Epidermal melanocyte (primary cell): ENCODE data around the gene JPH3.
A peak's percentile ranks its signal among the peaks of the same experiment; 100 is the strongest.
"Not testable (repeated sequence)": the region's sequence is repeated elsewhere in the genome, so short reads cannot be mapped to it uniquely, and the experiment has no call there.

Source experiments
- DNase-seq: peaks from one replicate; pipeline ENCODE4 v3.0.0; 2011; ENCODE audit warnings: low spot score; ENCODE audit not compliant: insufficient read length

Gene JPH3

DNA sequence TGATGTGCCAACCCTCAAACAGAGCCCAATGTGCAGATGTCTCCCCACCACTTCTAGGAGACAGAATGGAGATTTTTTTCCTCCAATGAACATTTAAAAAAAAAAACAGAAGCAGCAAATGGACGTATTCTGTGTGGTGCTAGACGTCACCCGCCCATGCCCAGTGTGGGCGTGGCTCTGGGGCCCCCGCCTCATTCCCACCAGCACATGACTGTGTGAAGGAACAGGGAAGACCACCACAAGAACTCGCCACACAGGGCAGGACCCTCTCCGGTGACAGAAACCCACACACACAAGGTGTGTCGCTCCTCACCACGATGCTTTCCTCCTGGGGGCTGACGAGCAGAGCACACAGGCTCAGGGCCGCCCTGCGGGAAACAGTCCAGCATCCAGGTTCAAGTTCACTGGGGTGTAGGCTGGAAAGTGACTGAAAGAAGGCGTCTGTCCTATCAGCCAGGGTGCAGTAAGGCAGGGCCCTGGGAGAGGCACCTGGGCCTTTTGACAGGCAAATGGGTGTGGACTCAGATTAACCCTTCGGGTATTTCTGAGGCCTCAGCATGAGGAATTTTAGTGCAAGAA, 110.0 kb downstream of the JPH3 start:
- DNase-seq, result no peak

DNA sequence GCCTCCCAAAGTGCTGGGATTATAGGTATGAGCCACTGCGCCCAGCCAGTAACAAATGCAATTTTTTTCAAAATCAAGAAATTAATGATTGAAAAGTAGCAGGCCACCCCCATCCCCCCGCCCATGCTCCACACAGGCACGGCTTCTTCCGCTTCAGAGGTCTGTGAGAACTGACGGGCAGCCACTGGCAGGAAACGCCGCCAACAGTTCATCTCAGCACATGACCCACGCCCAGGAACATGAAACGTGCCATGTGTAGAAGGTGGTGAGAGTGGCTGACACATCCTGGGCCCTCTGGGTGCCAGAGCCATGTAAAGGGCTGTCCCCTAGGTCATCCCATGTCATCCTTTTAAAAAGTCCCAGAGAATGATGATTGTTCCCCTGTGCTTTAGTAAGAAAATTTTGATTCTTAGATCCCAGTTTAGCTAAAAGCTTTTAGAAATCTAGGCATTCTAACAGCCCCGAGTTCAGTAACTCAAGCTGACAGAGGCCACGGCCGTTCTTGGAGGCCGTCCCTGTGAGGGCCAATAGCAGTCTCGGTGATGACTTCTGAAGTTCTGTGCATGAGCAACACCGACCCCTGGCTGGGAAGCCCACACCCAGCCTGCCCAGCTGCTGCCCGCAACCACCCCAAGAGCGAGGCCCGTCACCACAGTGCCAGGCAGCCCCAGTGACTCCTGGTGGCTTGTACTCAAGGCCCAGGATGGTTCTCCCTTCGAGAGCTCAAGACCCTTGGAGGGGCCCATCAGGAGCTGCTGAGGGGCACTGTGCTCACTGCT, 111.3 kb downstream of the JPH3 start:
- no peak for DNase-seq

DNA sequence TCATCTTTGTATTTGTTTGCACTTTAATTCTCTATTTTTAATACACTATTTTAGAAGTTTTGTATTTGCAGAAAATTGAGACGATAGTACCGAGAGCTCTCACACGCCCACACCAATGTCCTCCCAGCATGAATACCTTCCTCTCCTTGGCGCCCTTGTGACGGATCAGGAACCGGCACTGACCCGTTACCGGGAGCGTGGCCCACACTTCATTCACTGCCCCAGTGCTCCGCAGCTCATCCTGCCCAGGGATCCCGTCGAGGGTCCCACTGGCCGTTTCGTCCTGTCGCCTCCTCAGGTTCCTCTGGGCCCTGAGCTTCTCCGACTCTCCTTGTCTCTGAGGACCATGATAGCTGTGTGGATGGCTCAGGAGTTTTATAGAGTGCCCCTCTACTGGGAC, 112.9 kb downstream of the JPH3 start:
- DNase-seq, result no peak

DNA sequence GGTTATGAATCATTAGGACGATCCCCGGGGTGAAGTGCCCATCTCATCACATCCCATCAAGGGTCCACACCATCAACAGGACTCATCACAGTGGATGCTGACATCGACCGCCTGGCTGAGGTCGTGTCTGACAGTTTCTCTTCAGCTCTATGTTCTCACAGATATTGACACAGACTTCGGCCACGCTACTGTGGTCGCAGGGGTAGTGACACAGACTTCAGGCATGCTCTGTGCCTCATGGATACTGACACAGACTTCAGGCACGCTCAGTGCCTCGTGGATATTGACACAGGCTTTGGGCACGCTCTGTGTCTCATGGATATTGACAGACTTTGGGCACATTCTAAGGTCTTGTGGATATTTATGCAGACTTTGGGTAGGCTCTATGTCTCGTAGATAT, 113.3 kb downstream of the JPH3 start:
- no peak for DNase-seq

DNA sequence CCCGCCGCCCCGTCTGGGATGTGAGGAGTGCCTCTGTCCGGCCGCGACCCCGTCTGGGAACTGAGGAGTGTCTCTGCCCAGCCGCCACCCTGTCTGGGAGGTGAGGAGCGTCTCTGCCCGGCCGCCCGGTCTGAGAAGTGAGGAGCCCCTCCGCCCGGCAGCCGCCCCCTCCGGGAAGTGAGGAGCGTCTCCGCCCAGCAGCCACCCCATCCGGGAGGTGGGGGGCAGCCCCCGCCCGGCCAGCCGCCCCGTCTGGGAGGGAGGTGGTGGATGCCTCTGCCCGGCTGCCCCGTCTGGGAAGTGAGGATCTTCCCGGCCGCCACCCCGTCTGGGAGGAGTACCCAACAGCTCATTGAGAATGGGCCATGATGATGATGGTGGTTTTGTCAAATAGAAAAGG, 116.5 kb downstream of the JPH3 start:
- not testable (repeated sequence) for DNase-seq

DNA sequence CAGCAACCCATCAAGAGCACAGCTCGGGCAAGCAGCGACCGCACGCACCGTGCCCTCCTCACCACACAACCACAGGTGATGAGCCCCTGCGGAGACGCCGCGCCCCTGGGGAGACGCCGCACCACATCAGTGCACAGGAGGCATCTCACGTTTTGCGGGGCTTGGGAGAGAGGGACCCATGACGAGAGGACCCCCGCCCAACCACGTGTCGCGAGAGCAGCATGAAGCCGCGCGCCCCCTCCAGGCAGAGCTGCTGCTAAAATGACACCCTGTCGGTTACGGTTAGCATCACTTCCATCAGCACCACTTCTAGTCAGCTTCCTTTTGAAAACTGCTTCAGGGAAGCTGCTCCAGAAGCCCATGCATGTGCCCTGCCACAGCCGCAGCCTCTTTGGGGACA, 118.1 kb downstream of the JPH3 start:
- DNase-seq, result no peak

DNA sequence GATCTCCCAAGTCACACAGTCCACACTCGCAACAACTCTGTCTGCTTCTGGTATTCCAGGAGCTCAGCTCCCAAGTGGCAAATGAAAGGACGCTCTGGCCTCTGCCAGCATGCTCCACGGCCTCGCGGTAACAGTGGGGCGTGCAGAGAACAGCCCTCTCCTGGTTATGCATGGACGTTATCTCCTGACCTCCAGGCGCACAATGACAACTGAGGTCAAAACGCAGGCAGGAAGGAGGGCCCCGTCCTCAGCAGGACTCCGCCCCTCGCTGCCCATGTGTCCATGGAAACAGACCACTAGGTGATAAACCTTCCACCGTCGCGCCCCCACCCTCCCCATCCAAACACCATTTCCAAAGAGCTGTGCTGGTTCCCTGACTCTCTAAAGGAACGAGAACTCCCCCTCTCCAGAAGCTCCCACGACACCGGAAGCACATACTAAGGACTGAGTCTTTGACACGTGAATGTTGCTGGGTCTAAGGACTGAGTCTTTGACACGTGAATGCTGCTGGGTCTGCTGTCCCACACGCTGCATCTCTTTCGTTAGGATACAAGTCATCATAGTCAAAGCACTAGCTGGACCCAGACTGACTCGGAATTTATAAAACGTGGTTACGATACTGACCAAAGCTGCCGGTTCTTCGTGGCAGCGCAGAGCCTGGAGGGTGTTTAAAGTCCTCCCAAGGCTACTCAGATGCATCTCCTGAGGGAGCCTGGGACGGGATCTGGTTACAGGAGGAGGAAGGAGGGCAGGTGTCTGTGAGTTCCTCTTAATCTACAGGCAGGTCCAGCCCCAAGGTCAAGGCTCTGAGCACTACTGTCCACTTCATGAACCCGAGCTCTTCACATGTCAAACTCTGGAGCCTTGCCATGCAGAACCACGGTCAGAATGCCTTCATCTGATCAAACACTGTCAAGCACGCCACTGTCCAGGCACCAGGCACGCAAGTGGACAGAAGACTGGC, 119.6 kb downstream of the JPH3 start:
- DNase-seq, result no peak

DNA sequence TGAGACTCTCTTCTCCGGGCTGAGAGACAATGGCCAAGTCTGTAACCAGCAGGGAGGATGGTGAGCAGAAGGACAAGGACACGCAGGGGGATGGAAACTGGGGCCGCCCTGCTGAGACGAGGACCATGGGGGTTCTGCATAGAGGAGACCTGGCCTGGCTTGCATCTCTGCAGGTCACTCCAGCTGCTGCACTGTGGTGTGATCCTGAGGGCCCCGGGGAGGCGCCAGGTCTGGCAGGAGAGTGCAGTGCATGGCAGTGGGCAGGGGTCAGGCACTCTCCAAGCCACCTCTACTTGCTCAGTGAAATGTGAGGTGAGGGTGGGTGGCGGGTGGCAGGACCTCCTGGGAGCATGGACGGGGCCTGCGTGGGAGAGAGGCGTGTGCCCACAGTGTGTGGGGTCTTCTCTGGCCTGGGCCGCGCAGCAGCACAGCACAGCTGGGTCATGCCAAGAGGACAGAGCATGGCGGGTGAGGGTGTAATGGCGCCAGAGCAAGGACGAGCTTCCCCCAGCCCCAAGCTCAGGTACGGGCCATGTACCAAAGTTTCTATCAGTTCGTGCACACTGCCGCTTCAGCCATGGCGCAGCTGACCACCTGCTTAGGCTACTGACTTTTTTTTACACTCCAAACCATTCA, 120.4 kb downstream of the JPH3 start:
- no peak for DNase-seq

DNA sequence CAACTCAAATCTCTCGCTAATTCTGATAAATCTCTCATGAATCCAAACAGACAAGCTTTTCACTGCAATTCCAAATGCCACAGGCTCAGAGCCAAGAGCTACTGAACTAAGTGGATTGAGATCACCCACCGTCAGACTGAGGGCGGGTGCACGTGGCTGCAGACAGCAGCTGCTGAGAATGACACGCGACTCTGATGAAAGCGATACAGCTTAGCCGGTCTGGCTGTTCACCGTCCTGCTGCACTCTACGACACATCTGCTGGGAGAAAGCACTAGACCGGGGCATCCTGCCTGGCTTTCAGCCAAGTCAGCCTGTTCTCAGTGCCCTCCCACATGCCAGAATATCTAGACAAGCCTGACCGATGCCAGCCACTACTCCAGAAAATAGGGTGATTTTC, 120.9 kb downstream of the JPH3 start:
- DNase-seq, result peak; percentile 95

DNA sequence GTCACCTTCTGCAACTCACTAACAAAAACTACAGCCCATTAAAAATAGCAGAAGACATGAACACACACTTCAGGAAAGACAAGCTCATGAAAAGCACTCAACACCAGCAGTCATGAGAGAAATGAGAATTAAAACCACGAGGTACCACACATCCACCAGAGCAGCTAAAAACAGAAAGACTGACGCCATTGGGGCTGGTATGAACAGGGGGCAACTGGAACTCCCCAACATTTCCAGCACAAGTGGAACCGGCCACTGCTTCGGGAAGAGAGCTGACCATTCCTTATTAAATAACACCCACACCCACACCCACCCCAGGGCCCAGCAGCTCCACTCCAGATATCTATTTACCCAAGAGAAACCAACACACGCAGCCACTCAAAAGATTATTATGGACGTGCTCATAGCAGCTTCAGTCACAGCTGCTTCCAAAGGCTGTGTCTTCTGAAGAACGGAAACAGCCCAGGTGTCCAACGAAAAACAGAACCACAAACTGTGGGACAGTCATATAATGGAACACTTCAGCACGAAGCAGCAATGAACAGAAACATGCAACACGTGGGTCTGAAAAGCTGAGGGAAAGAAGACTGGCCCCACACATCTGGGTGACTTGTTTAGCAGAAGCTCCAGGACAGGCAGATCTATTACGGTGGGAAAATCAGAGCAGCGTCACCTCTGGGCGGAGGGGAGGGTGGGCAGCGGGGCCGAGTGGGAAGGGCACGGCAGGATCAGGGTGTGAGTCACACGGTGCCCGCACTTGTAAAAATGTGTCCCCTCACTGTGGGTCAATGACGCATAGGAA, 122.4 kb downstream of the JPH3 start:
- no peak for DNase-seq

DNA sequence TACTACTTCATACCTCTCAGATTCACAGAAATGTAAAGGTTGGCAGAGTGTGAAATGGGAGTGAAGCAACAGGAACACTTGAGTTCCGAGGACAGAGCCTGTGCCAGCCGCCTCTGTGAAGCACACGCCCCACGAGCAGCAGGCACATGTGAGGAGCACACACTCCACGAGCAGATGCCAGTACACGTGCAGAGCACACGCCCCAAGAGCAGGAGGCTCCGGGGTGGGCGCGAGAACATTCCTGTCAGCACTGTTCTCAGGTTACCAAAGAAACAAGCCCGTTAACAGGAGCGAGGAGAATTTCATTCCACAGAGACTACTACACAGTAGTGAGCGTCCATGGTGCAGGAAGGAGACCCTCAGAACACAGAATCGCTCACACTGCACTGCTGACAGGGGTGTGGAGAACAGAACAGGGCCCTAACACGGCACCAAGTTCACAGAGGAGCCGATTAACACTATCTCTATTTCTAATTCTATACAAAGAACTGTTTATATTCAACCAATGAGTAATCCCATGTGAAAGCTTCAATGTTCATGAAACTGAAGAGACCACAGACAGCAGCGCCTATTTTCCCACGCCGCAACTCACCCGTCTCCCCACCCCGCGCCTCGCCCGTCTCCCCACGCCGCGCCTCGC, 123.4 kb downstream of the JPH3 start:
- DNase-seq, result no peak

DNA sequence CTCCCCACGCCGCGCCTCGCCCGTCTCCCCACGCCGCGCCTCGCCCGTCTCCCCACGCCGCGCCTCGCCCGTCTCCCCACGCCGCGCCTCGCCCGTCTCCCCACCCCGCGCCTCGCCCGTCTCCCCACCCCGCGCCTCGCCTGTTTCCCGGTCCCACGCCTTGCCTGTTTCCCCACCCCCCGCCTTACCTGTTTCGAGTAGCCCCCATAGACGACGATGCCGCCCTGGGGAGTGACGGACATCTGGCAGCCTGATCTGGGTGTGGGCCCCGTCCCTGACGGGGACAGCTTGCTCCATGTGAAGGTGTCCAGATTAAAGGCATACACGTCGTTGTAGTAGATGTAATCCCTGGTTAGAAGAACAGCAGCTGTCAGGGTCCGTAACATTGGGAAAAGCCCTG, 124.3 kb downstream of the JPH3 start:
- not testable (repeated sequence) for DNase-seq

DNA sequence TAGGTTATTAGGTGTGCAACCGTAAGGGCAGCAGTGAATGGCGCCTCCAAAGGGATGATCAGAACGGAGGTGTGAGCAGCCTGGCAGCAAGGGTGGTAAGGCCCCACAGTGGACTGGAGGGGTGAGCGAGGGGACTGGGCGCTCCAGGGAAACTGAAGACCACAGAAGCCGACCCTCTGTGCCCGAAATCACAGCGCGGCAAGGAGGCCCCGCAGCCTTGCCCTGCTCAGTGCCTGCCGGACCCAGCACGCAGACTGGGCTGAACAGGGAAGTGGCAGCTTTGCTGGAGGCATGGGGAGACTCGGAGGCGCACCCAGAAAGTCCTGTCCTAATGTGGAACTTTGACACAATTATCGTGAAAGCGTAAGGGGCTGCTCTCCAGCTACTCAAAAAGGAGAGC, 125.0 kb downstream of the JPH3 start:
- no peak for DNase-seq

DNA sequence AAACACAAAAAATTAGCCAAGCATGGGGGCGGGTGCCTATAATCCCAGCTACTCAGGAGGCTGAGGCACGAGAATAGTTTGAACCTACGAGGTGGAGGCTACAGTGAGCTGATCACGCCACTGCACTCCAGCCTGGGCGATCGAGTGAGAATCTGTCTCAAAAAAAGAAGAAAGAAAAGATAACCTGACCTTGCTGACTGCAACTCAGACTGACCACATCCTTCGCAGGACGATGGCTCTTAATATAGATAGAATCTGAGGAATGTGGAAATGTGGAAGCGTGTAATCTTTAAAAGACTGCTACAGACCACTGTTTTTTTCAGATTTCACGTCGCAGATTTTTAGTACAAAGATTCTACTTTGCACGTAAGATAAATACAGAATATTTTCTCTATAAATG, 125.7 kb downstream of the JPH3 start:
- no peak for DNase-seq

DNA sequence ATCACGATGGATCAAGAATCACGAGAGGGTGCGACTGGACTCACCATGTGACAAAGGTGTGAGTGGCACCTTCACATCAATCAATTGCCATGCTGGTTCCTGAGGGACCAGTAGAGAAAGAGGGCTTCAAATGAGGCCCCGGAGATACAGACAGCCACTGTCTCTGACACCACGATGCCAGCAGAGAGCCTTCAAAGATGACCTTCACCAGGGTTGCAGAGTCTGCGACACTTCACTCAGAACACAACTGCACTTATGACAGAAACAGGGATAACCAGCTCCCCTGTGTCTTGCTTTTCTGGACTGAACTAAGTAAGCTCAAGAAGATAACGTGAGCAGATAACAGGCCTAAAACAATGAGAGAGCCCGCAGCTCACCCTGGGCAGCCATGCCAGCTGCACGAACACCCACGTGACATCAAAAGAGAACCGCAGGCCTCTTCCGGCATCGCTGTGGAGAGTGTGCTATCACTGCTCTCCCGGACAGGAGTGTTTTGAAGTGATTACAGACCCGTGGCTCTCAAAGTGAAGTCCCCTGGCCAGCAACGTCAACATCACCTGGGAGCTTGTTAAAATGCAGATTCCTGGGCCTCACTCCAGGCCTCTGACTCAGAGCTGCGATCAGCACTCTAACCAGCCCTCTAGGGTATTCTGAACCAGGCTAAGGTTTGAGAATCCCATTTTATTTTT, 127.1 kb downstream of the JPH3 start:
- DNase-seq, result no peak

DNA sequence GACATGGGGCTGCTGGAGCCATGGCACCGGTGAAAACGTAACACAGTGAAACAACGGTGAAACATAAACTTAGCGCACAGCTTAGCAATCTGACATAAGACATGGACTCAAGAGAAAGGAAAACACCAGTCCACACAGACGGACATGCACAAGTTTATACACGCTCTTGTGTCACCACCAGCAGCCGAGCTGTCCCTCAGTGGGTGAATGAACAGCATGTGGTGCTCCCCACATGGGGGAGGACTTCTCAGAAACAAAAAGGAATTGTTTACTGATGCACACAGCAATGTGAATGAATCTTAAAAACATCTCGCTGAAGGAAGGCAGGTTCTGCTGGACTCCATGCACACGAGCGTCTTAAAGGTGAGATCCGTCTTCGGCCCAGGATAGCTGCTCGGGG, 129.3 kb downstream of the JPH3 start:
- DNase-seq, result no peak

DNA sequence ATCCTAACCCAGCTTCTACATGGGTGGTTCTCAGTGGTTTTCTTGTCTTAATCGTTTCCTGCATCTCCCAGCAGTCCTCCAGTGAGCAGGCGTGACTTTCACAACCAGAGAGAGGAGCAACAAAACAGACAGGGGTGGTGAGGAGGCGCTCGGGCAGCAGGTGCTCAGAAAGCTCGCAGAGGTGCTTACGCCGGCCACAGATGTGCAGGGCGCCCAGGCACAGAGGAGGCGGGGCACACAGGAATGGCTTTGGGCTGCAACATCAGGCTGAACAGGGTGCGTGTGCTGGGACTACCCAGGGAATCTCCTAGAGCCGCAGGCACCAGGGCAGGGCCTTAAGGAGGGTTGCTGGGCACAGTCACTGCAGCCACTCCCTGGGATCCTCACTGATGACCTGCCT, 130.9 kb downstream of the JPH3 start:
- DNase-seq, result no peak

DNA sequence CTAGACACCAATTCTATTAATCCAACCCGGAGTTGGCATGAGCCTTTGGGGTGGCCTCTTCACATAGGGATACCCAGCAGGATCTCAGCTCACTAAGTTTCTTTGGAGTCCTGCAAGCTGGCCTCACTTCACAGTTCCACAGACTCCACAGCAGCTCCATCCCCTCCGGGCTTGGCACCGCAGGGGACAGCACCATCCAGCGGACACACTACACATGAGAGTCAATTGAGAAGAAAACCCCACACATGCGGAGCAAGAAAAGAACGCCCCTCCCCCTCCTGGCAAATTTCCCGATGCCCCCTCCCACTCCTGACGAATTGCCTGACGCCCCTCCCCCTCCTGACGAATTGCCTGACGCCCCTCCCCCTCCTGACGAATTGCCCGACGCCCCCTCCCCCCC, 132.3 kb downstream of the JPH3 start:
- DNase-seq, result no peak

DNA sequence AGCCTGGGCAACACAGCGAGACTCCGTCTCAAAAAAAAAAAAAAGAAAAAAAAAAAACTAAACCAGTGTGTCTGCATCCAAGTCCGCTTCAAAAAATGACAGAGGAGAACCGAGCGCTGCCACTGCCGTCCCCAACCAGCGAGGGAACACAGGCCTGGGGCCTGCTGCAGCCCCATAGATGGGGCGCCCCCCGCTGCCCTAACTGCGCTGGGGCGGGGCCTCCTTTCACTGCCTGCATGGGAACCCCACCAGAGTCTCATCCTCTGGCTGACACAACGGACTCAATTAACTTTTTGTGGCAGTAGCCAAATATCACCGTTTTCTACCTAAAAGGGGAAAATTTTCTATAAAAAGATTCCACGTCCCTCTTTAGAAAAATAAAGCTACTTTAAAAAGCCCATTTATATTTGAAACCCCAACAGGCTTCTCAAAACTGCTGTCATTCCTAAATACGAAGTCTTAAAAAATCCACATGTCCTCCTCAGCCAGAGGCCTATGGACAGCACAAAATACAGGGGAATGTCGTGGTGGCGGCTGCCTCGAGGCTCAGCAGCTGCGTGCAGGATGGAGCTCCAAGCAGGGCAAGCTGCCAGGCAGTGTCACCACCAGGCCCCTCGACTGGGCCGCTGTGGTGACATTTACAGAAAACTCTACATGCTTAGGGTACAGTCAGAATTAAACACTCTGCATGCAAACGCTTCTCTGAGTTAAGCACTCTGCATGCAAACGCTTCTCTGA, 133.1 kb downstream of the JPH3 start:
- no peak for DNase-seq
